ENCODE data around the gene PRDM8.

GRCh38 chr4:80199947-80200346 lies 2.6 kb downstream of the PRDM8 start:
- no peak for TF ChIP-seq CTCF (IDR thresholded peaks at IDR 0.05)
- no peak for TF ChIP-seq POLR2A (IDR thresholded peaks at IDR 0.05)
- no peak for TF ChIP-seq POLR2AphosphoS5 (IDR thresholded peaks at IDR 0.05; ENCODE audit: insufficient read depth in 1 of 2, low read depth in 1 of 2)
